Endothelial cell of umbilical vein (primary cell): Measurements from ENCODE around the gene IKZF1. TPM values are rescaled to one million over a fixed set of nuclear protein-coding genes. Genes with fewer than 3 reads are reported as not detected.

Source experiments
- BruUV-seq: library from RNA; stranded (reverse); fragments of 400-500 nt; replicated peaks from 2 replicates; lab custom pipeline; 2021; lab: Mats Ljungman, UMichigan
- CTCF ChIA-PET: fragments of 300-600, 350-600 bp; sonication (Branson Sonifier 250); formaldehyde crosslinking; loops from one replicate; lab custom pipeline; 2021; ENCODE audit warnings: antibody characterized with exemption, inconsistent platforms; lab: Charles Lee
- POLR2A ChIA-PET: fragments of 300-600, 350-600 bp; sonication (Branson Sonifier 250); formaldehyde crosslinking; loops from one replicate; lab custom pipeline; 2021; ENCODE audit warnings: antibody characterized with exemption, inconsistent platforms; lab: Charles Lee
- DNase-seq: peaks from one replicate; pipeline ENCODE4 v3.0.0-alpha.2; 2011; ENCODE audit warnings: low read depth, low spot score
- FAIRE-seq: peaks from 2 replicates; lab custom pipeline; 2011; peaks lifted over from hg19 to GRCh38; lab: Jason Lieb, UNC
- H2AFZ ChIP-seq: 2 replicates; pipeline ENCODE4 v1.6.0; 2012; ENCODE audit warnings: low read depth, low read length, control low read depth, inconsistent platforms
- H3K27ac ChIP-seq: 2 replicates; pipeline ENCODE4 v1.5.1; 2011; ENCODE audit warnings: low read depth, mild to moderate bottlenecking, control low read depth, low read length, moderate library complexity; ENCODE audit not compliant: insufficient read depth
- H3K27me3 ChIP-seq, 2 experiments: 2 replicates each; pipeline versions ENCODE4 v1.6.0 to v1.6.1; 2011; ENCODE audit warnings: low read length in 2 of 2, mixed read lengths in 1 of 2; ENCODE audit not compliant: control insufficient read depth in 2 of 2, insufficient read depth in 2 of 2
- H3K36me3 ChIP-seq, 2 experiments: 2 replicates in 1 of 2; 3 replicates in 1 of 2; pipeline ENCODE4 v1.5.1; 2011; ENCODE audit warnings: low read length in 2 of 2, mild to moderate bottlenecking in 1 of 2, moderate library complexity in 1 of 2; ENCODE audit not compliant: control insufficient read depth in 2 of 2, insufficient read depth in 2 of 2; ENCODE audit errors: extremely low read depth in 1 of 2
- H3K4me1 ChIP-seq: 3 replicates; pipeline ENCODE4 v1.5.1; 2011; ENCODE audit warnings: mild to moderate bottlenecking, low read length; ENCODE audit not compliant: control insufficient read depth, insufficient read depth; ENCODE audit errors: extremely low read depth
- H3K4me2 ChIP-seq: 2 replicates; pipeline ENCODE4 v1.6.1; 2011; ENCODE audit warnings: low read length, control low read depth, mixed read lengths; ENCODE audit not compliant: insufficient read depth
- H3K4me3 ChIP-seq, 3 experiments: fragments of 200-600 bp in 1 of 3; sonication (generic), shearing (Covaris generic) in 1 of 3; replicated peaks in 1 of 3; 2 replicates each; pipeline ENCODE4 v1.5.1; 2011 to 2016; ENCODE audit warnings: control low read depth in 3 of 3, low read length in 3 of 3, mild to moderate bottlenecking in 2 of 3, inconsistent platforms in 1 of 3, low read depth in 1 of 3, moderate library complexity in 1 of 3; ENCODE audit not compliant: insufficient read depth in 1 of 3
- H3K79me2 ChIP-seq: 2 replicates; pipeline ENCODE4 v1.6.0; 2012; ENCODE audit warnings: low read length, inconsistent platforms; ENCODE audit not compliant: control insufficient read depth, insufficient read depth
- H3K9ac ChIP-seq: replicated peaks from 2 replicates; pipeline ENCODE3; 2011; ENCODE audit warnings: low read length, control low read depth; ENCODE audit not compliant: insufficient read depth; ENCODE audit errors: extremely low read depth
- H3K9me1 ChIP-seq: replicated peaks from 3 replicates; pipeline ENCODE4 v1.6.0; 2011; ENCODE audit warnings: mild to moderate bottlenecking, low read length; ENCODE audit not compliant: control insufficient read depth, insufficient read depth; ENCODE audit errors: extremely low read depth
- H3K9me3 ChIP-seq: replicated peaks from 2 replicates; pipeline ENCODE4 v1.5.1; 2012; ENCODE audit warnings: low read length, inconsistent platforms; ENCODE audit not compliant: control insufficient read depth, insufficient read depth
- H4K20me1 ChIP-seq: replicated peaks from 2 replicates; pipeline ENCODE3; 2011; ENCODE audit warnings: mild to moderate bottlenecking, low read length; ENCODE audit not compliant: control insufficient read depth, insufficient read depth; ENCODE audit errors: extremely low read depth
- CTCF ChIP-seq, 2 donors: IDR thresholded peaks; 1 replicate in 1 of 2; 2 replicates in 1 of 2; pipeline ENCODE4 v1.5.1; 2011; ENCODE audit warnings: low read length in 2 of 2, mild to moderate bottlenecking in 2 of 2, moderate library complexity in 2 of 2, control low read depth in 1 of 2, inconsistent platforms in 1 of 2, low read depth in 1 of 2; ENCODE audit not compliant: insufficient read depth in 1 of 2; ENCODE audit errors: extremely low read depth in 1 of 2
- EZH2 ChIP-seq: IDR thresholded peaks from 2 replicates; pipeline ENCODE4 v1.6.1; 2012; ENCODE audit warnings: borderline replicate concordance, low read depth, mild to moderate bottlenecking, moderate library complexity, low read length, inconsistent platforms; ENCODE audit not compliant: severe bottlenecking
- FOS ChIP-seq: IDR thresholded peaks from 2 replicates; pipeline ENCODE4 v1.6.1; 2011; ENCODE audit warnings: mild to moderate bottlenecking, low read length, moderate library complexity, borderline replicate concordance; ENCODE audit not compliant: insufficient read depth
- GATA2 ChIP-seq: IDR thresholded peaks from 2 replicates; pipeline ENCODE4 v1.7.0; 2011; ENCODE audit warnings: low read depth, mild to moderate bottlenecking, moderate library complexity, mixed read lengths, low read length; ENCODE audit not compliant: insufficient read length, insufficient read depth
- JUN ChIP-seq: IDR thresholded peaks from 2 replicates; pipeline ENCODE4 v1.6.1; 2011; ENCODE audit warnings: borderline replicate concordance, low read depth; ENCODE audit not compliant: insufficient read length, insufficient read depth
- MAX ChIP-seq: IDR thresholded peaks from 2 replicates; pipeline ENCODE4 v1.6.1; 2011; ENCODE audit not compliant: insufficient read depth, insufficient read length
- MYC ChIP-seq: IDR thresholded peaks from one replicate; pipeline ENCODE4 v1.6.1; 2011; ENCODE audit warnings: mild to moderate bottlenecking, low read depth, low read length
- POLR2A ChIP-seq: IDR thresholded peaks from 2 replicates; pipeline ENCODE4 v1.6.1; 2012; ENCODE audit warnings: low read depth, mild to moderate bottlenecking, control low read depth, low read length
- POLR2AphosphoS5 ChIP-seq: IDR thresholded peaks from 2 replicates; pipeline ENCODE4 v1.6.1; 2012; ENCODE audit warnings: low read depth, mild to moderate bottlenecking, control low read depth, low read length, moderate library complexity; ENCODE audit not compliant: insufficient read depth
- dilution Hi-C: fragments of 300-500 bp; cut with MboI; formaldehyde crosslinking; loops from one replicate; pipeline ENCODE4 v1.15.0; 2019; ENCODE audit warnings: low sequenced_read_pairs; ENCODE audit not compliant: extremely low pct_ligation_motif_present
- intact Hi-C: fragments of 100-400 bp; cut with micrococcal nuclease; formaldehyde crosslinking; loops from one replicate; pipeline ENCODE4 v1.10.0; 2022
- polyA plus RNA-seq, 4 experiments: library from polyadenylated mRNA; depleted of rRNA in 3 of 4; stranded (reverse) in 3 of 4; unstranded in 1 of 4; fragments of >200 nt; gene quantifications; 2 replicates each; pipeline versions ENCODE4 v1.2.1 to v1.2.3, GENCODE V29; 2011 to 2012; ENCODE audit warnings: missing spikeins in 1 of 4
- total RNA-seq: library from RNA; stranded (reverse); gene quantifications from 2 replicates; pipeline ENCODE4 v1.2.3, GENCODE V29; 2021

The IKZF1 gene
- total and polyA plus RNA-seq, 2 donors (not counting 3 experiments of a cell fraction or from before 2014, with no cell fraction given), result 0.01 to 0.20 TPM

DNA sequence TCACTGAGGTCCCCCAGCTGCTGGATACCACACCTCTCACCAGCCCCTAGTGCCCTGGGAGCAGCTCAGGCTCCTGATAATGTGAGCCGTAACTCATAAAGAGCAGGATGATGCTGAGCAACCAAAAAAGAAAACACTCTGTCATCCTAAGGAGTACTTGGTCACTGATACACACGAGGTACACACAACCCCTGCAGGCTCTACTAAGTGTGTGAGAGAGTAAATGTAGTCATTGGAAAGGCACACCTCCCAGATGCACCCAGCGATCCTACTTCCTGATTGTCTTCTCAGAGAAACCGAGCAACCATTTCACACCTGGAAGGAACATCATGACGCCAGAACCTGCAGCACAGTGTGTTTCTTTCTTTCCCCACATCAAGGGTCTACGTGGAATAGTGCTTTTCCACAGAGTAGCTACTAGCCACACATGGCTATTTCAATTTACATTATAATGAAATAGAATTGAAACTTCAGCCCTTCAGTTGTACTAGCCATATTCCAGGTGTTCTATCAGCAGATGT is 111.4 kb downstream of the IKZF1 start:
- no peaks in the 10 kb centered on the region for H3K4me1 ChIP-seq
- H3K4me2 ChIP-seq, result no peak overlapping the region
- BruUV-seq, result no TSS peak
- dilution Hi-C loops (no loop called here), intact Hi-C loops (no loop called here)
- no peak for TF ChIP-seq EZH2
- H4K20me1 ChIP-seq, result no peaks in the 10 kb centered on the region
- FAIRE-seq (no peak), DNase-seq (no peak)
- ChIA-PET POLR2A (no interaction called here), CTCF (interaction anchor here (0.9 to 1.3 kb wide), 3 partner anchors 18 to 747 kb away, joined by 3 read pairs; no protein-coding TSS in a partner anchor)
- H3K79me2 ChIP-seq, result no peaks in the 10 kb centered on the region
- no peak overlapping the region for H3K27ac ChIP-seq
- no peaks in the 10 kb centered on the region for H3K36me3 ChIP-seq
- H2AFZ ChIP-seq, result no peak overlapping the region
- no peaks in the 10 kb centered on the region for H3K9me1 ChIP-seq
- H3K9me3 ChIP-seq, result no peaks in the 10 kb centered on the region
- H3K4me3 ChIP-seq, result no peak overlapping the region
- no peak overlapping the region for H3K9ac ChIP-seq
- H3K27me3 ChIP-seq, result peaks cover 0 to 8% of the 10 kb centered on the region in 2 experiments

DNA sequence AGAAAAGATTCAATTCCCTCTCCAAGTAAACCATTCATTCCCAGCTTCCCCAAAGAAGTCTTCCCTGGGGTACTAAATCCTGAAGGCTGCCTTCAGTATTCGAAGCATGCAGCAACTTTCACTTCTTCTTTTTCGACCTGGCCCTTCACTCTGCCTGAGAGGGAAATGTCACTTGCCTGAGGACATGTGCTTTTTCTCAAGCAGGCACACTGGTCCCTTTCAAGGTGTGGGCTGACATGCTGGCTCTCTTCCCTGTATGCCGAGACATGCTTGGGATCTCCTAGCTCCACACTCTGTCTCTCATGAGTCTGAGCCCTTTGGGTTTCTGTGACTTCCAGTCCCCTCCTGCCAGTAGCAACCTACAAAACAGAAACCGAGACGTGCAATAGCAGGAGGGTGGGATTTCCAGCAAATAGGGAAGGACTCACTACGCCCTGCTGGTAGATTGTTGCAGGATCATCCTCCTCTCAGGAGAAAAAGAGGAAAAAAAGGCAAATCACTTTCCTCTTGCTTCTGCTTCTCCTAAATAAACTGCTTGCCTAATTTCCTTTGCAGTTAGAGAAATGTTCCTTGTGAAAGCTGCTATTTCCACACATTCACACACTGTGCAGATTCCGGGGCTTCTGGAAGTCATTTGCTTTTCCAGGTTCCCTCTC is 112.1 kb downstream of the IKZF1 start:
- Histone ChIP-seq H3K9me3 (no peaks in the 10 kb centered on the region), H3K27ac (no peak overlapping the region), H3K4me1 (peaks cover under 1% of the 10 kb centered on the region), H3K4me2 (no peak overlapping the region), H3K27me3 (peaks cover 0 to 8% of the 10 kb centered on the region in 2 experiments), H3K36me3 (no peaks in the 10 kb centered on the region), H3K4me3 (no peak overlapping the region), H4K20me1 (no peaks in the 10 kb centered on the region), H3K79me2 (no peaks in the 10 kb centered on the region), H3K9me1 (no peaks in the 10 kb centered on the region), H3K9ac (no peak overlapping the region), H2AFZ (no peak overlapping the region)
- dilution Hi-C loops, result no loop called here
- ChIA-PET CTCF (interaction anchor here (1.1 to 4.5 kb wide), 3 partner anchors 17 to 746 kb away, joined by 3 to 49 read pairs (median 3); no protein-coding TSS in a partner anchor), POLR2A (no interaction called here)
- no peak for FAIRE-seq
- DNase-seq, result no peak
- TF ChIP-seq POLR2A (no peak), POLR2AphosphoS5 (no peak), EZH2 (no peak), MYC (no peak), MAX (no peak), JUN (no peak), GATA2 (no peak), CTCF (IDR thresholded peaks at IDR 0.05; ENCODE audit: extremely low read depth in 1 of 2, insufficient read depth in 1 of 2, low read depth in 1 of 2, low read length in 2 of 2) (no peak), FOS (no peak)
- intact Hi-C loops, result no loop called here
- no TSS peak for BruUV-seq
